NCI-H1436 treated with DMSO at 0.1 percent for 48 hours (cell line): ENCODE measurements around the gene CCDC170.
"Not testable (repeated sequence)": the region's sequence is repeated elsewhere in the genome, so short reads cannot be mapped to it uniquely, and the experiment has no call there.

Experiments
- DNase-seq: peaks from one replicate; lab custom pipeline; 2025; lab: John Stamatoyannopoulos, UW

The CCDC170 gene

GRCh38 chr6:151493161-151493803 is 535 bp upstream of the CCDC170 start:
- DNase-seq = no peak

- DNase-seq = no peak
Observed at GRCh38 chr6:151494235-151494935, 568 bp downstream of the CCDC170 start.

- no peak for DNase-seq
Observed at GRCh38 chr6:151494936-151495320, 1.1 kb downstream of the CCDC170 start.

- no peak for DNase-seq
Observed at GRCh38 chr6:151495380-151495779, 1.6 kb downstream of the CCDC170 start.

GRCh38 chr6:151497905-151498304 is 4.1 kb downstream of the CCDC170 start:
- DNase-seq = no peak

GRCh38 chr6:151498327-151498726 is 4.5 kb downstream of the CCDC170 start:
- DNase-seq = no peak

- no peak for DNase-seq
Observed at GRCh38 chr6:151499551-151499950, 5.7 kb downstream of the CCDC170 start.

- no peak for DNase-seq
Observed at GRCh38 chr6:151501511-151502136, 7.8 kb downstream of the CCDC170 start.

- no peak for DNase-seq
Observed at GRCh38 chr6:151502499-151502898, 8.7 kb downstream of the CCDC170 start.

- no peak for DNase-seq
Observed at GRCh38 chr6:151506761-151507160, 12.9 kb downstream of the CCDC170 start.

GRCh38 chr6:151509048-151509447 is 15.2 kb downstream of the CCDC170 start:
- no peak for DNase-seq

GRCh38 chr6:151512481-151512880 is 18.7 kb downstream of the CCDC170 start:
- DNase-seq = no peak

- no peak for DNase-seq
Observed at GRCh38 chr6:151514000-151514730, 20.3 kb downstream of the CCDC170 start.

- not testable (repeated sequence) for DNase-seq
Observed at GRCh38 chr6:151518992-151519391, 25.2 kb downstream of the CCDC170 start.

GRCh38 chr6:151523034-151523433 is 29.2 kb downstream of the CCDC170 start:
- no peak for DNase-seq

GRCh38 chr6:151524059-151524458 is 30.2 kb downstream of the CCDC170 start:
- no peak for DNase-seq

GRCh38 chr6:151534576-151534975 is 40.8 kb downstream of the CCDC170 start:
- no peak for DNase-seq

GRCh38 chr6:151535476-151536187 is 41.8 kb downstream of the CCDC170 start:
- DNase-seq = no peak

- no peak for DNase-seq
Observed at GRCh38 chr6:151536188-151536479, 42.3 kb downstream of the CCDC170 start.

GRCh38 chr6:151537556-151537955 is 43.7 kb downstream of the CCDC170 start:
- DNase-seq = no peak

GRCh38 chr6:151539506-151540268 is 45.9 kb downstream of the CCDC170 start:
- no peak for DNase-seq
